ENCODE data around the gene IL33. TPM values are rescaled to one million over a fixed set of nuclear protein-coding genes. Genes with fewer than 3 reads are reported as not detected.

IL33 gene
- total RNA-seq, 2 donors from 2014 or later: 0.33 to 0.97 TPM

DNA sequence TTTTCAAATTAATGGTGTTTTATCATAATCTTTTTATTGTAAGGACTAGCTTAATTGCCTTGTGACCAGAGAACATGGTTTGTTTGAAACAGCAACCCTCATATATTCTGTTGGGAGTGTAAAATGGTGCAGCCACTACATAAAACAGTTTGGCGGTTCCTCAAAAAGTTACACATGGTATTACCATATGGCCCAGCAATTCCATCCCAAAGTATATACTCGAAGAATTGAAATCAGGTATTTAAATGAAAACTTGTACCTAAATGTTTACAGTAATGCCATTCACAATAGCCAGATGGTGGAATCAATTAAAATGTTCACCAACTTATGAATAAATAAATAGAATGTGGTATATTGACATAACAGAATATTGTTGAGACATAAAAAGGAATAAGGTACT lies 14.8 kb upstream of the IL33 start:
- Mint-ChIP-seq H3K36me3 (ENCODE audit: low read depth) (no peaks in the 10 kb centered on the region), H3K4me1 (peaks cover 2% of the 10 kb centered on the region), H3K9me3 (peaks cover 3% of the 10 kb centered on the region), H3K27me3 (ENCODE audit: insufficient read depth) (peaks cover 3% of the 10 kb centered on the region), H3K4me3 (no peak overlapping the region), H3K27ac (no peak overlapping the region)
- Histone ChIP-seq H3K4me3 (ENCODE audit: low read length) (no peak overlapping the region), H3K27ac (ENCODE audit: low read depth, low read length) (no peak overlapping the region), H3K9me3 (ENCODE audit: control insufficient read depth, low read length) (no peaks in the 10 kb centered on the region), H3K36me3 (ENCODE audit: control insufficient read depth, insufficient read depth, low read length) (no peaks in the 10 kb centered on the region), H3K4me1 (ENCODE audit: control insufficient read depth, insufficient read depth, low read length) (no peaks in the 10 kb centered on the region), H3K27me3 (ENCODE audit: control insufficient read depth, insufficient read depth, low read length, poor library complexity, severe bottlenecking) (no peaks in the 10 kb centered on the region), H3K9ac (ENCODE audit: extremely low read depth, low read length, poor library complexity, severe bottlenecking) (no peak overlapping the region)
- no peak for DNase-seq
- TF ChIP-seq, protein P1, sequence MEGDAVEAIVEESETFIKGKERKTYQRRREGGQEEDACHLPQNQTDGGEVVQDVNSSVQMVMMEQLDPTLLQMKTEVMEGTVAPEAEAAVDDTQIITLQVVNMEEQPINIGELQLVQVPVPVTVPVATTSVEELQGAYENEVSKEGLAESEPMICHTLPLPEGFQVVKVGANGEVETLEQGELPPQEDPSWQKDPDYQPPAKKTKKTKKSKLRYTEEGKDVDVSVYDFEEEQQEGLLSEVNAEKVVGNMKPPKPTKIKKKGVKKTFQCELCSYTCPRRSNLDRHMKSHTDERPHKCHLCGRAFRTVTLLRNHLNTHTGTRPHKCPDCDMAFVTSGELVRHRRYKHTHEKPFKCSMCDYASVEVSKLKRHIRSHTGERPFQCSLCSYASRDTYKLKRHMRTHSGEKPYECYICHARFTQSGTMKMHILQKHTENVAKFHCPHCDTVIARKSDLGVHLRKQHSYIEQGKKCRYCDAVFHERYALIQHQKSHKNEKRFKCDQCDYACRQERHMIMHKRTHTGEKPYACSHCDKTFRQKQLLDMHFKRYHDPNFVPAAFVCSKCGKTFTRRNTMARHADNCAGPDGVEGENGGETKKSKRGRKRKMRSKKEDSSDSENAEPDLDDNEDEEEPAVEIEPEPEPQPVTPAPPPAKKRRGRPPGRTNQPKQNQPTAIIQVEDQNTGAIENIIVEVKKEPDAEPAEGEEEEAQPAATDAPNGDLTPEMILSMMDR (conservative IDR thresholded peaks at IDR 0.05): no peak
- WGBS, 2 experiments (ENCODE audit: insufficient coverage in 1 of 2, insufficient read length in 1 of 2): 92% methylated on average over 2 of the region's 2 CpGs; no CpG with 5 or more reads in 1 of the 2 experiments

DNA sequence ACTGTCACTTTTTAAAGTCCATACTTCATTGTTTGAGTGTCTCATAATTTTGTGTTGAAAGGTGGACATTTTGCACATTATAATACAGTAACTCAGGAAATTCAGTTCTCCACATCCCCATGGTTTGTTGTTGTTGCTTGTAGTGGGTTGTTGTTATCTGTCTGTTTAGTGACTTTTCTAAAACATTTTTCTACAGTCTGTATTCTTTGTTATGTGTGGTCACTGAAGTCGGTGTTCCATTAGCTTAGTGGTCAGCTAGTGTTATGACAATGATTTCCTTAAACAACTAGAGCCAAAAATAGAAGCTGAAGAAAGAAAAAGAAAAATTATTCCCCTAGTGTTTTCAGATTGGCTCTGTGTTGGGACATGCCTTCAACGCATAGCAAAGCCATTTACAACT lies 5.6 kb upstream of the IL33 start:
- peaks cover 19% of the 10 kb centered on the region for H3K9me3 ChIP-seq (ENCODE audit: control insufficient read depth, low read length)
- Mint-ChIP-seq H3K27ac (no peak overlapping the region), H3K36me3 (ENCODE audit: low read depth) (no peaks in the 10 kb centered on the region), H3K27me3 (ENCODE audit: insufficient read depth) (peaks cover 7% of the 10 kb centered on the region), H3K4me3 (no peak overlapping the region), H3K4me1 (no peaks in the 10 kb centered on the region), H3K9me3 (peaks cover 46% of the 10 kb centered on the region)
- H3K36me3 ChIP-seq (ENCODE audit: control insufficient read depth, insufficient read depth, low read length): no peaks in the 10 kb centered on the region
- no peaks in the 10 kb centered on the region for H3K27me3 ChIP-seq (ENCODE audit: control insufficient read depth, insufficient read depth, low read length, poor library complexity, severe bottlenecking)
- H3K9ac ChIP-seq (ENCODE audit: extremely low read depth, low read length, poor library complexity, severe bottlenecking): no peak overlapping the region
- no peak overlapping the region for H3K4me3 ChIP-seq (ENCODE audit: low read length)
- no peaks in the 10 kb centered on the region for H3K4me1 ChIP-seq (ENCODE audit: control insufficient read depth, insufficient read depth, low read length)
- TF ChIP-seq, protein P1 (conservative IDR thresholded peaks at IDR 0.05): peak; percentile 15
- H3K27ac ChIP-seq (ENCODE audit: low read depth, low read length): no peak overlapping the region
- DNase-seq: no peak
- WGBS, 2 experiments (ENCODE audit: insufficient coverage in 1 of 2, insufficient read length in 1 of 2): 96 to 100% methylated on average over 1 to 2 of the region's 2 CpGs

DNA sequence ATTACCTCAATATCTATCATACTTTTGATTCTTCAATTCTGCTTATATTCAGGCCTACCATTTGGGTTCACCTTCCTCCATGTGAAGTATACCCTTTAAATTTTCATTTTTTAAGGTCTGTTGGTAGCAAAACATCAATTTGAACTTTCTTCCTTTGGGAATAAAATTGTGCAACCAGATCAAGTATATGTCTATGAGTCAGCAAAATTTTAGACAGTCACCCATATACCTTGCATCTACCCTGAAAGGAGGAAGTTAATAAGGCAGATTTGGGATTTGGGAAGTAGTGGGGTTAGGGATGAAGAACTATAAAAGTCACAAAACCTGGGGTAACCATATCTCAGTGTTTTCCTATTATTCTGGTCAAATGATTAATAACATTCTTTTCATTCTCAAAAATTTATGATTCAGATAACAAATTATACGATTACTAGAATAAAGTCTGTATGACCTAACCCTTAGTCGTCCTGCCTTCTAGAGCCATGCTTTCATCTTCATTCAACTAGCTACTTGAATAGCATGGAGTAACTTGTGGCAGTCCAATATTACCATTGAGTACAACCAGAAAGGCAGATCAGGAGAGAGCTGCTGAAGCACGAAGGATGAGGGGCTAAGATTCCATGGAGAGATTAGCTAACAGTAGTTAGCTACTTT lies 2.8 kb upstream of the IL33 start:
- Histone ChIP-seq H3K9ac (ENCODE audit: extremely low read depth, low read length, poor library complexity, severe bottlenecking) (no peak overlapping the region), H3K36me3 (ENCODE audit: control insufficient read depth, insufficient read depth, low read length) (no peaks in the 10 kb centered on the region), H3K27ac (ENCODE audit: low read depth, low read length) (no peak overlapping the region), H3K4me3 (ENCODE audit: low read length) (no peak overlapping the region), H3K4me1 (ENCODE audit: control insufficient read depth, insufficient read depth, low read length) (peaks cover 4% of the 10 kb centered on the region), H3K9me3 (ENCODE audit: control insufficient read depth, low read length) (peaks cover 19% of the 10 kb centered on the region), H3K27me3 (ENCODE audit: control insufficient read depth, insufficient read depth, low read length, poor library complexity, severe bottlenecking) (peaks cover 8% of the 10 kb centered on the region)
- no peak for DNase-seq
- TF ChIP-seq, protein P1 (conservative IDR thresholded peaks at IDR 0.05): no peak
- WGBS, 2 experiments (ENCODE audit: insufficient coverage in 1 of 2, insufficient read length in 1 of 2): 94 to 100% methylated on average over 2 to 3 of the region's 3 CpGs
- H3K27me3 Mint-ChIP-seq (ENCODE audit: insufficient read depth): no peaks in the 10 kb centered on the region
- no peak overlapping the region for H3K4me3 Mint-ChIP-seq
- no peak overlapping the region for H3K27ac Mint-ChIP-seq
- H3K4me1 Mint-ChIP-seq: peaks cover 1% of the 10 kb centered on the region
- H3K36me3 Mint-ChIP-seq (ENCODE audit: low read depth): no peaks in the 10 kb centered on the region
- peaks cover 30% of the 10 kb centered on the region for H3K9me3 Mint-ChIP-seq

Data from endodermal cell (in vitro differentiated cells).